ENCODE results near the gene LIF.

GRCh38 chr22:30252411-30253204 is 6.0 kb upstream of the LIF start:
- no peak for TF ChIP-seq NFRKB (IDR thresholded peaks at IDR 0.05)
- no peak for TF ChIP-seq FOXA1 (IDR thresholded peaks at IDR 0.05)
- no peak for TF ChIP-seq ELF4 (IDR thresholded peaks at IDR 0.05)
- TF ChIP-seq FOXK2 (IDR thresholded peaks at IDR 0.05), result no peak
- TF ChIP-seq LEF1 (IDR thresholded peaks at IDR 0.05; ENCODE audit: borderline replicate concordance), result no peak
- no peak for TF ChIP-seq SP1 (IDR thresholded peaks at IDR 0.05)
- no peak for TF ChIP-seq SUZ12 (IDR thresholded peaks at IDR 0.05)
- TF ChIP-seq BHLHE40 (IDR thresholded peaks at IDR 0.05; ENCODE audit: borderline replicate concordance), result no peak
- TF ChIP-seq L3MBTL2 (conservative IDR thresholded peaks at IDR 0.05), result no peak

All from HEK293T (cell line).